22Rv1 (cell line): Measurements from ENCODE around the gene PDGFC.

Source experiments
- ZFX ChIP-seq: fragments of 450-650 bp; IDR thresholded peaks from 2 replicates; pipeline ENCODE4 v1.6.1; 2017; ENCODE audit warnings: antibody characterized with exemption, borderline replicate concordance
- TF ChIP-seq, protein P1 (sequence below): fragments of 450-650 bp; IDR thresholded peaks from 2 replicates; pipeline ENCODE4 v1.5.1; 2017; ENCODE audit warnings: mild to moderate bottlenecking

GRCh38 chr4:156974264-156974663 lies 2.7 kb upstream of the PDGFC start:
- TF ChIP-seq, protein P1, sequence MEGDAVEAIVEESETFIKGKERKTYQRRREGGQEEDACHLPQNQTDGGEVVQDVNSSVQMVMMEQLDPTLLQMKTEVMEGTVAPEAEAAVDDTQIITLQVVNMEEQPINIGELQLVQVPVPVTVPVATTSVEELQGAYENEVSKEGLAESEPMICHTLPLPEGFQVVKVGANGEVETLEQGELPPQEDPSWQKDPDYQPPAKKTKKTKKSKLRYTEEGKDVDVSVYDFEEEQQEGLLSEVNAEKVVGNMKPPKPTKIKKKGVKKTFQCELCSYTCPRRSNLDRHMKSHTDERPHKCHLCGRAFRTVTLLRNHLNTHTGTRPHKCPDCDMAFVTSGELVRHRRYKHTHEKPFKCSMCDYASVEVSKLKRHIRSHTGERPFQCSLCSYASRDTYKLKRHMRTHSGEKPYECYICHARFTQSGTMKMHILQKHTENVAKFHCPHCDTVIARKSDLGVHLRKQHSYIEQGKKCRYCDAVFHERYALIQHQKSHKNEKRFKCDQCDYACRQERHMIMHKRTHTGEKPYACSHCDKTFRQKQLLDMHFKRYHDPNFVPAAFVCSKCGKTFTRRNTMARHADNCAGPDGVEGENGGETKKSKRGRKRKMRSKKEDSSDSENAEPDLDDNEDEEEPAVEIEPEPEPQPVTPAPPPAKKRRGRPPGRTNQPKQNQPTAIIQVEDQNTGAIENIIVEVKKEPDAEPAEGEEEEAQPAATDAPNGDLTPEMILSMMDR, result no peak
- no peak for TF ChIP-seq ZFX
